ENCODE measurements around the gene CD2. TPM values are rescaled to one million over a fixed set of nuclear protein-coding genes. Genes with fewer than 3 reads are reported as not detected.
A peak's percentile ranks its signal among the peaks of the same experiment; 100 is the strongest.

Gene CD2
- total RNA-seq, 1 donor from 2014 or later, result 1.5 TPM

GRCh38 chr1:116768416-116769103 lies 14.3 kb downstream of the CD2 start:
- Histone ChIP-seq H3K27ac (no peak overlapping the region), H3K9ac (no peak overlapping the region), H3K4me1 (no peaks in the 10 kb centered on the region), H3K79me2 (ENCODE audit: low read depth) (no peaks in the 10 kb centered on the region), H2AFZ (replicated peaks) (peak overlapping the region; percentile 54), H3K4me2 (no peak overlapping the region), H3K4me3 (no peak overlapping the region), H3K36me3 (no peaks in the 10 kb centered on the region), H4K20me1 (ENCODE audit: low read depth) (no peaks in the 10 kb centered on the region), H3F3A (ENCODE audit: low read depth) (no peaks in the 10 kb centered on the region), H3K27me3 (no peaks in the 10 kb centered on the region), H3K9me3 (ENCODE audit: low read depth) (no peaks in the 10 kb centered on the region)
- no peak overlapping the region for H3K4me3 Mint-ChIP-seq
- H3K4me1 Mint-ChIP-seq, result peaks cover 7% of the 10 kb centered on the region
- peaks cover 2% of the 10 kb centered on the region for H3K27me3 Mint-ChIP-seq (ENCODE audit: insufficient read depth, low read depth)
- H3K27ac Mint-ChIP-seq, result no peak overlapping the region
- peaks cover 5% of the 10 kb centered on the region for H3K9me3 Mint-ChIP-seq
- DNase-seq (ENCODE audit: low spot score), result no peak
- TF ChIP-seq CTCF (IDR thresholded peaks at IDR 0.05), result no peak
- no peak for TF ChIP-seq EZH2phosphoT487 (IDR thresholded peaks at IDR 0.05)
- no peak for TF ChIP-seq EZH2 (IDR thresholded peaks at IDR 0.05)
- H3K36me3 Mint-ChIP-seq, result no peaks in the 10 kb centered on the region

DNA sequence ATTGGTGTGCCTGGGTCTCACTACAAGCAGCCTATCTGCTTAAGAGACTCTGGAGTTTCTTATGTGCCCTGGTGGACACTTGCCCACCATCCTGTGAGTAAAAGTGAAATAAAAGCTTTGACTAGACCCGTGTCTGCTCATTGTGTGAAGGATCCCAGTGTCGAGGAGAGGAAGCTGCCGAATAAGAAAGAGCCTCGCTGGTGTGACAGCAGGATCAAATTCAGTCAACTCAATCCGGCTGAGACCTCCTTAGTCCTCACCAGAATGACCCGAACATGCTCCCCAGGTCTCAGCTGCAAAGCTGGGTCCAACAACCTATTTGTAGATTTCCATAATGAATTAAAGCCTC lies 14.8 kb downstream of the CD2 start:
- no peak for DNase-seq (ENCODE audit: low spot score)
- TF ChIP-seq EZH2phosphoT487 (IDR thresholded peaks at IDR 0.05), result no peak
- Histone ChIP-seq H3K79me2 (ENCODE audit: low read depth) (no peaks in the 10 kb centered on the region), H3K4me3 (no peak overlapping the region), H3K4me2 (no peak overlapping the region), H3K4me1 (no peaks in the 10 kb centered on the region), H3K27ac (no peak overlapping the region), H3K9ac (no peak overlapping the region), H2AFZ (replicated peaks) (peak overlapping the region; percentile 54), H4K20me1 (ENCODE audit: low read depth) (no peaks in the 10 kb centered on the region), H3K36me3 (no peaks in the 10 kb centered on the region), H3K9me3 (ENCODE audit: low read depth) (no peaks in the 10 kb centered on the region), H3K27me3 (no peaks in the 10 kb centered on the region), H3F3A (ENCODE audit: low read depth) (no peaks in the 10 kb centered on the region)
- Mint-ChIP-seq H3K36me3 (no peaks in the 10 kb centered on the region), H3K4me3 (no peak overlapping the region), H3K4me1 (peaks cover 3% of the 10 kb centered on the region), H3K27me3 (ENCODE audit: insufficient read depth, low read depth) (peaks cover 2% of the 10 kb centered on the region), H3K27ac (no peak overlapping the region), H3K9me3 (peaks cover 5% of the 10 kb centered on the region)

- no peaks in the 10 kb centered on the region for H3K27me3 ChIP-seq
Observed at GRCh38 chr1:116769561-116769977, 15.3 kb downstream of the CD2 start.

More at GRCh38 chr1:116769561-116769977, 15.3 kb downstream of the CD2 start:
- Histone ChIP-seq H2AFZ (replicated peaks) (no peak overlapping the region), H3K4me1 (no peaks in the 10 kb centered on the region), H3K79me2 (ENCODE audit: low read depth) (no peaks in the 10 kb centered on the region), H3K36me3 (no peaks in the 10 kb centered on the region), H4K20me1 (ENCODE audit: low read depth) (no peaks in the 10 kb centered on the region), H3K4me2 (no peak overlapping the region), H3K9ac (no peak overlapping the region), H3F3A (ENCODE audit: low read depth) (no peaks in the 10 kb centered on the region), H3K27ac (no peak overlapping the region), H3K9me3 (ENCODE audit: low read depth) (no peaks in the 10 kb centered on the region), H3K4me3 (no peak overlapping the region)
- Mint-ChIP-seq H3K9me3 (peaks cover 10% of the 10 kb centered on the region), H3K4me3 (no peak overlapping the region), H3K4me1 (peaks cover 3% of the 10 kb centered on the region), H3K27ac (no peak overlapping the region), H3K36me3 (no peaks in the 10 kb centered on the region), H3K27me3 (ENCODE audit: insufficient read depth, low read depth) (peaks cover 2% of the 10 kb centered on the region)
- TF ChIP-seq CTCF (IDR thresholded peaks at IDR 0.05) (no peak), EZH2phosphoT487 (IDR thresholded peaks at IDR 0.05) (no peak), EZH2 (IDR thresholded peaks at IDR 0.05) (no peak)
- DNase-seq (ENCODE audit: low spot score), result no peak
